Esophagus squamous epithelium (tissue), 5 donors: Measurements from ENCODE around the gene GAS7. TPM values are rescaled to one million over a fixed set of nuclear protein-coding genes. Genes with fewer than 3 reads are reported as not detected.

Experiments used
- DNase-seq: peaks from one replicate; lab custom pipeline; 2025; lab: John Stamatoyannopoulos, UW
- H3K27ac ChIP-seq, 4 donors: fragments of 200-600 bp; sonication (generic); one replicate each; pipeline ENCODE4 v1.5.1; 2016 to 2019; ENCODE audit warnings: mild to moderate bottlenecking in 1 of 4
- H3K27me3 ChIP-seq, 4 donors: fragments of 200-600 bp; sonication (generic); 1 replicate in 3 of 4; 2 replicates in 1 of 4; pipeline versions ENCODE4 v1.5.1 to v1.6.0; 2017 to 2021; ENCODE audit warnings: antibody characterized with exemption in 1 of 4
- H3K36me3 ChIP-seq, 3 donors: fragments of 200-600 bp; sonication (generic); one replicate each; pipeline ENCODE4 v1.5.1; 2016 to 2019
- H3K4me1 ChIP-seq, 3 donors: fragments of 200-600 bp; sonication (generic); one replicate each; pipeline ENCODE4 v1.5.1; 2017 to 2019
- H3K4me3 ChIP-seq, 4 donors: fragments of 200-600 bp; sonication (generic); 1 replicate in 3 of 4; 2 replicates in 1 of 4; pipeline ENCODE4 v1.5.1; 2016 to 2019; ENCODE audit warnings: mild to moderate bottlenecking in 2 of 4, moderate library complexity in 1 of 4
- H3K9me3 ChIP-seq, 3 donors: fragments of 200-600 bp; sonication (generic); one replicate each; pipeline ENCODE4 v1.5.1; 2016 to 2019
- CTCF ChIP-seq, 6 experiments: fragments of 450-650 bp in 4 of 6; fragments of 200-600 bp in 2 of 6; sonication (generic) in 2 of 6; IDR thresholded peaks; one replicate each; pipeline ENCODE4 v1.5.1; 2016 to 2019; ENCODE audit warnings: antibody characterized with exemption in 6 of 6, mild to moderate bottlenecking in 4 of 6, moderate library complexity in 4 of 6
- POLR2A ChIP-seq, 4 donors: fragments of 450-650 bp; IDR thresholded peaks; one replicate each; pipeline ENCODE4 v1.6.1; 2017; ENCODE audit warnings: antibody characterized with exemption in 4 of 4, mild to moderate bottlenecking in 4 of 4, moderate library complexity in 3 of 4
- WGBS, 2 donors: methylation state at CpG; one replicate each; pipeline ENCODE4 v1.1.5; 2018; 5-methylcytosine and 5-hydroxymethylcytosine counted together
- intact Hi-C: fragments of 100-400 bp; cut with DNase I; formaldehyde crosslinking; loops from one replicate; pipeline ENCODE4 v1.15.0; 2022
- total RNA-seq, 4 donors: library from RNA; depleted of rRNA; stranded (reverse); fragments of >200 nt; gene quantifications; one replicate each; pipeline ENCODE4 v1.1.0, GENCODE V29; 2016
- donor health status: DM: yes; HTN: yes; CAD: no.

Gene GAS7
- total RNA-seq, 4 donors from 2014 or later, result 16.8 to 39.1 (median 30.1) TPM

GRCh38 chr17:10123093-10123492 is 75.3 kb downstream of the GAS7 start:
- no peak for DNase-seq
- Histone ChIP-seq H3K27me3 (no peaks in the 10 kb centered on the region), H3K36me3 (no peaks in the 10 kb centered on the region), H3K4me1 (peaks cover 22 to 80% (median 31%) of the 10 kb centered on the region in 3 donors), H3K27ac (peak overlapping the region in 2 of 4 donors; percentile 0 to 10), H3K9me3 (no peaks in the 10 kb centered on the region), H3K4me3 (no peak overlapping the region)
- intact Hi-C loops, result no loop called here
- WGBS, 2 donors, result no CpG with 5 or more reads among the region's 2 CpGs
- TF ChIP-seq POLR2A (IDR thresholded peaks at IDR 0.05) (no peak), CTCF (IDR thresholded peaks at IDR 0.05) (no peak)

- H3K9me3 ChIP-seq, result no peaks in the 10 kb centered on the region
- intact Hi-C loops, result no loop called here
- H3K27me3 ChIP-seq, result no peaks in the 10 kb centered on the region
- WGBS, 2 donors, result 63 to 68% methylated on average over 8 to 13 of the region's 17 CpGs
- H3K4me1 ChIP-seq, result peaks cover 23 to 80% (median 29%) of the 10 kb centered on the region in 3 donors
- H3K4me3 ChIP-seq, result no peak overlapping the region
- no peak for DNase-seq
- no peaks in the 10 kb centered on the region for H3K36me3 ChIP-seq
- TF ChIP-seq CTCF (IDR thresholded peaks at IDR 0.05), result no peak
- no peak for TF ChIP-seq POLR2A (IDR thresholded peaks at IDR 0.05)
- H3K27ac ChIP-seq, result peak overlapping the region in 3 of 4 donors; percentile 0 to 25 (median 19)
Observed at GRCh38 chr17:10121971-10122707, 76.3 kb downstream of the GAS7 start.

GRCh38 chr17:10120749-10121148 is 77.7 kb downstream of the GAS7 start:
- intact Hi-C loops, result no loop called here
- Histone ChIP-seq H3K36me3 (no peaks in the 10 kb centered on the region), H3K4me1 (peaks cover 28 to 80% (median 32%) of the 10 kb centered on the region in 3 donors), H3K9me3 (no peaks in the 10 kb centered on the region), H3K27ac (peak overlapping the region; percentile 55 to 87 (median 79)), H3K27me3 (no peaks in the 10 kb centered on the region), H3K4me3 (no peak overlapping the region)
- DNase-seq, result no peak
- 34 to 46% methylated on average over 8 to 9 of the region's 12 CpGs for WGBS, 2 donors
- TF ChIP-seq POLR2A (IDR thresholded peaks at IDR 0.05), result no peak
- TF ChIP-seq CTCF (IDR thresholded peaks at IDR 0.05), result no peak

- DNase-seq, result no peak
- no peaks in the 10 kb centered on the region for H3K9me3 ChIP-seq
- WGBS, 2 donors, result 51% methylated on average over 8 of the region's 10 CpGs; no CpG with 5 or more reads in 1 of the 2 donors
- H3K36me3 ChIP-seq, result no peaks in the 10 kb centered on the region
- H3K4me3 ChIP-seq, result no peak overlapping the region
- intact Hi-C loops, result no loop called here
- peaks cover 34 to 86% (median 39%) of the 10 kb centered on the region in 3 donors for H3K4me1 ChIP-seq
- peak overlapping the region; percentile 55 to 87 (median 79) for H3K27ac ChIP-seq
- no peaks in the 10 kb centered on the region for H3K27me3 ChIP-seq
- no peak for TF ChIP-seq CTCF (IDR thresholded peaks at IDR 0.05)
- TF ChIP-seq POLR2A (IDR thresholded peaks at IDR 0.05), result no peak
Observed at GRCh38 chr17:10120109-10120485, 78.3 kb downstream of the GAS7 start.
